ENCODE data around the gene NEK1. TPM values are rescaled to one million over a fixed set of nuclear protein-coding genes. Genes with fewer than 3 reads are reported as not detected.
A peak's percentile ranks its signal among the peaks of the same experiment; 100 is the strongest.

Gene NEK1
- total RNA-seq, 4 donors from 2014 or later = 10.2 to 15.8 (median 12.9) TPM

DNA sequence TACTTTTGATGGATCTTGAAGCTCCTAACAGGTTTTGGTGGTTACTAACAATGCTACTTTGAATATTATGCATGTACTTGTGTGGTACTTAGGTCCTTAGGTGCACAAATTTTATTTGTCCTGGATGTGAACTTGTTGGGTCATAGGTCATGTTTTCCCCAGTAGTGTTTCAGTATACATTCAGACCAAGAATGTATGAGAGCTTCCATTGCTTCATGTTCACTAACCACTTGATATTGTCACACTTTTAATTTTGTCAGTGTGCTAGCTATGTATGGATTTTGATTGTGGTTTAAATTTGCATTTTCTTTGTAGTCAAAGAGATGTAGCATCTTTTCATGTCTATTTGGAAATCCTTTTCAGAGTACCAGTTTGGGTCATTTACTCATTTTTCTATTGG lies 40.2 kb upstream of the NEK1 start:
- H3K36me3 ChIP-seq = no peaks in the 10 kb centered on the region
- H3K27me3 ChIP-seq = no peaks in the 10 kb centered on the region
- H3K9me3 ChIP-seq = no peaks in the 10 kb centered on the region
- no peak overlapping the region for H3K27ac ChIP-seq (replicated peaks in 1 of 4)
- DNase-seq (ENCODE audit: extremely low spot score) = no peak
- intact Hi-C loops (cut with DNase I) = no loop called here
- no peak for TF ChIP-seq POLR2AphosphoS5 (IDR thresholded peaks at IDR 0.05)
- no peak for TF ChIP-seq EP300 (IDR thresholded peaks at IDR 0.05)
- no peak for TF ChIP-seq POLR2A (IDR thresholded peaks at IDR 0.05; ENCODE audit: low read depth)
- TF ChIP-seq, protein P1, sequence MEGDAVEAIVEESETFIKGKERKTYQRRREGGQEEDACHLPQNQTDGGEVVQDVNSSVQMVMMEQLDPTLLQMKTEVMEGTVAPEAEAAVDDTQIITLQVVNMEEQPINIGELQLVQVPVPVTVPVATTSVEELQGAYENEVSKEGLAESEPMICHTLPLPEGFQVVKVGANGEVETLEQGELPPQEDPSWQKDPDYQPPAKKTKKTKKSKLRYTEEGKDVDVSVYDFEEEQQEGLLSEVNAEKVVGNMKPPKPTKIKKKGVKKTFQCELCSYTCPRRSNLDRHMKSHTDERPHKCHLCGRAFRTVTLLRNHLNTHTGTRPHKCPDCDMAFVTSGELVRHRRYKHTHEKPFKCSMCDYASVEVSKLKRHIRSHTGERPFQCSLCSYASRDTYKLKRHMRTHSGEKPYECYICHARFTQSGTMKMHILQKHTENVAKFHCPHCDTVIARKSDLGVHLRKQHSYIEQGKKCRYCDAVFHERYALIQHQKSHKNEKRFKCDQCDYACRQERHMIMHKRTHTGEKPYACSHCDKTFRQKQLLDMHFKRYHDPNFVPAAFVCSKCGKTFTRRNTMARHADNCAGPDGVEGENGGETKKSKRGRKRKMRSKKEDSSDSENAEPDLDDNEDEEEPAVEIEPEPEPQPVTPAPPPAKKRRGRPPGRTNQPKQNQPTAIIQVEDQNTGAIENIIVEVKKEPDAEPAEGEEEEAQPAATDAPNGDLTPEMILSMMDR (IDR thresholded peaks at IDR 0.05) = no peak
- H3K4me3 ChIP-seq = no peak overlapping the region
- peaks cover 4 to 27% (median 24%) of the 10 kb centered on the region in 4 donors for H3K4me1 ChIP-seq

DNA sequence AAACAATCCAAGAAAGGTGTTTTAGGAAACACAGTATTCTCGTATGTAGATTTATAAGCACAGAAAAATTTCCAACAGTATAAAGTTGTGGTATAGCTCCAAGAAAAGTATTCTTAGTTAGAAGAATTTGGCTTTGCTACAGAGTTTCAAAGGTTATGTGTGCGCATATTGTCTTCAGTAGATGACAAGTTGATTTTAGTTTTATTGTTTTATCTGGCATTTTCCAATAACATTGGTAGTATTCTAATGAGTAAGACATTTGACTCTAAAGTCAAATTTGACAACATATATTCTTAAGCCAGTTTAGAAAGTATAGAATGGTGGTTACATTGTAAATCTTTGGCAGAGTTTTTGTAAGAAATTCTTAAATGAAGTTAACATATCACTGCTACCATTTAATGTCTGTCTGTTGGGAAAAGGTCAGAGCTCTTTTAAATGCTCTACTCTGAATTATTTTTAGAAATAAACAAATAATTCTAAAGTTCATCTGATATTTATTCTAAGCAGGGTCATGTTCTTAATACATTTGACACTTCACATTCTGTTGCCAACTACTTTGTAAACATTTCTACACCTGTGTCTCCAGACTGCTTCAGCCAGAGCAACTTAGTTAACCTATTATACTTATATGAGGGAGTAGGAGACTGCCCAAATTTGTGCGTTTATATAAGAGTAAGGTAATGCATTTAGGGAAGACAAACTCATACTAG lies 38.0 kb upstream of the NEK1 start:
- TF ChIP-seq, protein P1 (IDR thresholded peaks at IDR 0.05) = no peak
- TF ChIP-seq POLR2AphosphoS5 (IDR thresholded peaks at IDR 0.05) (no peak), POLR2A (IDR thresholded peaks at IDR 0.05; ENCODE audit: low read depth) (no peak), EP300 (IDR thresholded peaks at IDR 0.05) (no peak)
- Histone ChIP-seq H3K27me3 (no peaks in the 10 kb centered on the region), H3K4me3 (no peak overlapping the region), H3K9me3 (no peaks in the 10 kb centered on the region), H3K4me1 (peaks cover 4 to 25% (median 24%) of the 10 kb centered on the region in 4 donors), H3K27ac (replicated peaks in 1 of 4) (peak overlapping the region; percentile 13 to 66 (median 48)), H3K36me3 (no peaks in the 10 kb centered on the region)
- DNase-seq (ENCODE audit: extremely low spot score) = no peak
- 36% methylated on average over 3 of the region's 3 CpGs for WGBS
- intact Hi-C loops (cut with DNase I) = no loop called here

DNA sequence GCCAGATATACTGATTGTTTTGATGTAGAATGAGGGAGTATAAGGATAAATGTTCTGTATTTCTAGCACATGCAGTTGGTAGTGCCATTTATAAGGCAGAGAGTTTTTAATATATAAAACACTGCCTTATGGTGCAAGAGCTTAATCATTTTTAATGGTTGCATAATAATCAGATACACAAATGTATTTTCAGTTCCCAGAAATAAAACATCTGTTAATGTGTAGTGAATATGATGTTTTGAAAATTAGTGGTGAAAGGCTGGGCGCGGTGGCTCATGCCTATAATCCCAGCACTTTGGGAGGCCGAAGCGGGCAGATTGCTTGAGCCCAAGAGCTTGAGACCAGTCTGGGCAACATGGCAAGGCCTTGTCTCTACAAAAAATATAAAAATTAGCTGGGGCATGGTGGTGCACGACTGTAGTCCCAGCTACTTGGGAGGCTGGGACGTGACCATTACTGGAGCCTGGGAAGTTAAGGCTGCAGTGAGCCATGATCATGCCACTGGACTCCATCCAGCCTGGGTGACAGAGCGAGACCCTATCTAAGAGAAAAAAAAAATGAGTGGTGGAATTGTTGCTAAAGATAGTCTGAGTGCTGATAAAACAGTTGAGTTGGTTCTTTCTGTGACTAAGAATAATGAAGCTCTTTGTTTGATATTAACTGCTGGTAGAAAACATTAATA lies 37.3 kb upstream of the NEK1 start:
- intact Hi-C loops (cut with DNase I) = no loop called here
- H3K27me3 ChIP-seq = no peaks in the 10 kb centered on the region
- H3K9me3 ChIP-seq = no peaks in the 10 kb centered on the region
- peaks cover 0 to 4% (median under 1%) of the 10 kb centered on the region in 4 donors for H3K36me3 ChIP-seq
- peak overlapping the region; percentile 13 to 66 (median 48) for H3K27ac ChIP-seq (replicated peaks in 1 of 4)
- no peak overlapping the region for H3K4me3 ChIP-seq
- DNase-seq (ENCODE audit: extremely low spot score) = no peak
- H3K4me1 ChIP-seq = peaks cover 4 to 25% (median 24%) of the 10 kb centered on the region in 4 donors
- TF ChIP-seq POLR2AphosphoS5 (IDR thresholded peaks at IDR 0.05) (no peak), EP300 (IDR thresholded peaks at IDR 0.05) (no peak), POLR2A (IDR thresholded peaks at IDR 0.05; ENCODE audit: low read depth) (no peak)
- TF ChIP-seq, protein P1 (IDR thresholded peaks at IDR 0.05) = no peak
- WGBS = 68% methylated on average over 7 of the region's 7 CpGs

DNA sequence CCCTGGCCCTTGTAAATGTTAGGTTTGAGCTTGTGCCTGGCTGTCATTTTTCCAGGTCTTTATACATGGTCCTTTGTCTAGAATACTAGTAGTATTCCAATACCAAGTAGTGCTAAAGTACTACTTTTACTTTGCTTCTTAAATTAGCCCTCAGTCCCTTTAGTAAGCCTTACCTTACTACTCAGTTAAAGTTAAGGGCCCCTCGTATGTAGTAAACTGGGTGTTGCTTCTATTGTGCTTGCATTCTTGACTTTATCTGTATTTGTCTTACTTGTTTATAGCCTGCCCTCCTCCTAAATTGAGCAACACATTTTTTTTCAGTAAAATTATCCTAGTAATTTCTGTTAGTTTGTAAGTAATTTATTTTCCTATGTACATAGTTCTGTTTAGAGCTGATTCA lies 33.2 kb upstream of the NEK1 start:
- H3K27ac ChIP-seq (replicated peaks in 1 of 4) = no peak overlapping the region
- WGBS = 100% methylated on average over 1 of the region's 1 CpG
- no peak overlapping the region for H3K4me3 ChIP-seq
- peaks cover 0 to 27% (median 5%) of the 10 kb centered on the region in 4 donors for H3K36me3 ChIP-seq
- H3K4me1 ChIP-seq = peaks cover 4 to 16% (median 15%) of the 10 kb centered on the region in 4 donors
- TF ChIP-seq POLR2A (IDR thresholded peaks at IDR 0.05; ENCODE audit: low read depth) (no peak), EP300 (IDR thresholded peaks at IDR 0.05) (no peak), POLR2AphosphoS5 (IDR thresholded peaks at IDR 0.05) (no peak)
- TF ChIP-seq, protein P1 (IDR thresholded peaks at IDR 0.05) = no peak
- H3K27me3 ChIP-seq = no peaks in the 10 kb centered on the region
- DNase-seq (ENCODE audit: extremely low spot score) = no peak
- intact Hi-C loops (cut with DNase I) = no loop called here
- no peaks in the 10 kb centered on the region for H3K9me3 ChIP-seq
